HG03103 (cell line): ENCODE results near the gene NFKB2.

Experiments used
- ATAC-seq: cut with Tn5 transposase; IDR thresholded peaks from one replicate; pipeline ENCODE4 v1.9.1; 2021; ENCODE audit warnings: low read depth; ENCODE audit not compliant: unreplicated experiment

The NFKB2 gene

DNA sequence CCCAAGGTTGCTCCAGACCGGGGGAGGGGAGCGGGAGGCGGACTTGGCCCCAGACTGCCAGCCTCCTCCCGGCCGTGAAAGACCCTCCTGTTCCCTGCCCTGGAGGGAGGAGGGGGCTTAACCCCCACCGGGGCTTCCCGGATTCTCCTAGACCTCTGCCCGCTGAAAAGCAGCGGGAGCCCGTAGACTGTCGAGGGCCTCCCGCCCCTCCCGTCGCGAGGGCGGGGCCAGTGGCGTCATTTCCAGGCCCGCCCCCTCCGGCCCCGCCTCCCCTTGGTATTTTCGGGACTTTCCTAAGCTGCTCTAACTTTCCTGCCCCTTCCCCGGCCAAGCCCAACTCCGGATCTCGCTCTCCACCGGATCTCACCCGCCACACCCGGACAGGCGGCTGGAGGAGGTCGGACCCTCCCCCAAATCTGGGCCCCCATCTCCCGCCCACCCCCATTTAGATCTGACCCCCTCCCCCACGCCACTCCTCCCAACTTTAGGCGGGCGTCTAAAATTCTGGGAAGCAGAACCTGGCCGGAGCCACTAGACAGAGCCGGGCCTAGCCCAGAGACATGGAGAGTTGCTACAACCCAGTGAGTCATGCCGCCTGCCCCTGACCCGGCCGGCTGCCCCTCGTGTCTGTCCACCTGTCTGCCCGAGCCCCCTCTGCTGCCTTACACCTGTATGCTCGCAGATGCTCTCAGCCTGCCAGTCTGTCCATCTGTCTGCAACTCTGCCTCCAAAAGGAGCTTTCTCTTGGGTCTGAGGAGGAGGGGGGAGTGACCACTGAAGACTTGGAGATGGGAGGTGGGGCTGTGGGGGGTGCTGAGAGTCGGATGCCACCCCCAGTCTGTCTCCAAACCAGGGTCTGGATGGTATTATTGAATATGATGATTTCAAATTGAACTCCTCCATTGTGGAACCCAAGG is at the start of gene NFKB2:
TSS of gene NFKB2 (plus strand) at position 306 of the 917 bp plus-strand sequence. CDS start at position 561, 255 bp downstream.
- no peak for ATAC-seq

DNA sequence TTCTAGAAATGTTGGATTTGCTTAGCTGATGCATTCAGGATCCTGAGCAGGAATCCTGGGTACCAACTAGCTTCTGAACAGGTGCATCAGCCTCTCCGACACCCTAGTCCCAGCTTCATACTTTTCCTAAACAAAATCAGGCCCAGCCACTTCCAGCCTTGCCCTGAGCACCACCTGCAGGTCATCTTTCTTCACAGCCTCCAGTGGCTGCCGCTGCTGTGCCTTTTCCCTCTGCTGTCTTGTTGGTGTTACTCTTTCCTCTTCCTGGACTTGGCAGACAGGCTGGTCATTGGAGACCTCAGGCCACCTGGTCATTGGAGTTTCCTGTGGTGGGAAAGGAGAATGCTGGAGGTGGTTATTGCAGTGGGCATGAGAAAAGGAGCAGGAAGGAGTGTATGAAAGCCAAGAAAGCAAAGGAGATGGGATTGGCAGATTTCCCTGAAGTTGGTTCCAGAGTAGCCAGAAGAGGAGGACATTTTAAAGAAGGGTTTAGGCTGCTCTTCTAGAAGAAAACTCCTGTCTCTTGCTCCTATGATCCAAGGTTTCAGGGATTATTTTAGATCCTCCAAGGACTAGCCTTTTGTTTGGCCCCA is 48.2 kb upstream of the NFKB2 start:
- no peak for ATAC-seq

DNA sequence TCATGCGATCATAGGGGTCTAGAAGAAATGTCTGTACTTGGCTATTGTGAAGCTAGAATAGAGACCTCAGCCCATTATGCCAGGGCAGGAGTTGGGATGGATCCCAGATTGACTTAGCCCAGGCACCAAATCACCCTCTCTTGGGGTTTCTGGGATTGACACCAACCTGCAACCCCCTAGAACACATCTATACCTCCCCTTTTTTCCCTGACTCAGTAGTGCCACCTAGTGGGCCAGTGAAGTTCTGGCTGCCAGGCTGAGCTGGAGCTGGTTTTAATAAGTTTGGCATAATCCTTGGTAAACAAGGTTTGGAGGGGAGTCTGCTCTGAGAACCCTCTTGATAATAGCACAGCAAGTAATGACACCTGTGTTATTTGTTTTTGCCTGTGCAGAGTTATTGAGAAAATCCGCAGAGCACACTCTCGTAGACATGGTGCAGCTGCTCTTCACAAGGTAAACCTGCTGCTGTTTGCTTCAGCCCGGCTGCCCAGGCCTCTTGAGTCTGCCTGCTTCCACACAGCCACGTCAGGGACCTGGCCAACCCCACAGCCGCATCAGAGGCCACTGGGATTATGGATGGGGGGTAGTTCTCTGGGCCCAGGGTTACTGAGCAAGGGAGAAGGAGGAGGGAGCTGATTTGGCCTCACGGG is 43.3 kb upstream of the NFKB2 start:
- no peak for ATAC-seq

DNA sequence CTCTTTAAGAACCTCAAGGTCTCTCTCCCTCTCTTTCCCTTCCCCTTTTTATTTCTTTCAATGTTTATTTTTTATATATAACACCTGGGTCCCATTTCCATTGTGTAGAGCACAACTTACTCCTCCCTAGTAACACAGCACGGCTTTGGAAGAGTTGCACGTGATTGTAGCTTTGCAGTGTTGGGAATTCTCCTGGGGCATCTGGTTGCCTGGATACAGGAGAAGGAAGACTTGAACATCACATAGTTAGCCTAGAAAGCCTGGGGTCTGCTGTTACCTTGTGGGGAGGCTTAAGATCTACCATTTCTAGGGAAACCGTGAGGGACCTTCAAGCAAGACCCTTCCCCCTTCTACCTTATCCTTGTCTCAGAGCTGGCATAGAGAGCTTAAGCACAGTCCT is 41.1 kb upstream of the NFKB2 start:
- no peak for ATAC-seq

DNA sequence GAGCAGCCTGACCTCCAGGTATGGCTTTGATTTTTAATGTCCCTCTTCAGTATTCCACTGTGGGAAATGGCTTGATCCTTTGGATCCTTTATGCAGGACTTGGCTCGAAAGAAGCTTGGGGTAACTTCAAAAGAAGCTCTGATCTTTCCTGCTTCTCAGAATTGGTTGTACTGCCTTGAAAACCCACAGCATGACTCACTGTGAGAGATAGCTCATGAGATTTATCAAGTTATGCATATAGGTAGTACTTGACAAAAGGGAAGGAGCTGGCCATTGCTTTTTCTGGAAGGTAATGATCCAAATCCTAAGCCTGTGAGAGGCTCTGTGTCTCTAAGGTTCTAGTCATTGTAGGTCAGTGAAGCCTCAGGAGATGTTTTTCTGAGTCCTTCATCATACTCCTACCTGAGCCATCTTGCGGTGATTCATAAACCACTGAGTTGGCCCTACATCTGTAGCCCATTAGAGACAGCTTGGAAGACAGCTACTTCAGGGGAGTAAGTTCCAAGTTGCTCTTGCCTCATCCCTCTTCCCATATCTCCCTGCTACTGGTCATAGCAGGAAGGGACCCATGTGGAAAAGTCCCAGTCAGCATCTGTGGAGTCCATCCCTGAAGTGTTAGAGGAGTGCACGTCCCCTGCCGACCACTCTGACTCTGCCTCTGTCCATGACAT is 36.7 kb upstream of the NFKB2 start:
- no peak for ATAC-seq

DNA sequence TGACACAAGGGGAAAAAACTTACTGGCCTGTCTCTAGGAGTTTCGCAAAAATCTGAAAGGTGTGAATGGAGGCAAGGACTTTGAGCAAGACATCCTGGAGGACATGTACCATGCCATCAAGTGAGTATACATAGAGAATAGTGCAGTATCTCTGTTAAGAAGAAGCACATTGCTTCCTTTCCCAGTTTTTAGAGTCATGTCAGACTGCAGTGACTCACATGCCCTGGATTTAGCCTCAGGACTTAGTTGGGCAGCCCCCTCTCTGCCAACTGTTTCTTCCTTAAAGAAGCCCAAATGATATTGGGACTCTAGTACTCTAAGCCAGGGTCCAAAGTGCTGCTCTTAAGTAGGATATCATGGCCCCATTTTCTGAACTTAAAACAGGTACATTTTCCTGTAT is 28.1 kb upstream of the NFKB2 start:
- ATAC-seq: no peak

DNA sequence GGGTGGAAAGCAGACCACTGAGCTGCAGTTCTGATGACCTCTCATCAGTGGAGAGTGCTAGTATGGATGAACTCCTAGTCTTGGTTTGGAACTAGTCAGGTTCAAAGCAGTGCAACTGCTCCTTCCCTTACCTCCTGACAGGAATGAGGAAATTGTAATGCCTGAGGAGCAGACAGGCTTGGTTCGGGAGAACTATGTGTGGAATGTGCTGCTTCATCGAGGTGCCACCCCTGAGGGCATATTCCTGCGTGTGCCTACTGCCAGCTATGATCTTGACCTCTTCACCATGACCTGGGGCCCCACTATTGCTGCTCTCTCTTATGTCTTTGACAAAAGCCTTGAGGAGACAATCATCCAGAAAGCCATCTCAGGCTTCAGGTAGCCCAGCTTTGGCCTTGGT is 27.4 kb upstream of the NFKB2 start:
- ATAC-seq: no peak

DNA sequence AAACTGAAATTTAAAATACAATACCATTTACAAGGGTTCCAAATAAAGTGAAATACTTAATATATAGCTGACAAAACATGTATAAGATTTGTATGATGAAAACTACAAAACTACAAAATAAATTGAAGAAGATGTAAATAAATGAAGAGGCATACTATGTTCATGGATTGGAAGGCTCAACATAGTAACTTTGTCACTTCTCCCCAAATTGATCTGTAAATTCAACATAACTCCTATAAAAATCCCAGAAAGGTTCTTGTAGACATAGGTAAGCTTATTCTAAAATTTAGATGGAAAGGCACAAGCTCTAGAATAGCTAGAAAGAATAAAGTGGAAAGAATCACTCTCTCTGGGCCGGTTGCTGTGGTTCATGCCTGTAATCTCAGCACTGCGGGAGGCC is 24.2 kb upstream of the NFKB2 start:
- ATAC-seq: no peak

DNA sequence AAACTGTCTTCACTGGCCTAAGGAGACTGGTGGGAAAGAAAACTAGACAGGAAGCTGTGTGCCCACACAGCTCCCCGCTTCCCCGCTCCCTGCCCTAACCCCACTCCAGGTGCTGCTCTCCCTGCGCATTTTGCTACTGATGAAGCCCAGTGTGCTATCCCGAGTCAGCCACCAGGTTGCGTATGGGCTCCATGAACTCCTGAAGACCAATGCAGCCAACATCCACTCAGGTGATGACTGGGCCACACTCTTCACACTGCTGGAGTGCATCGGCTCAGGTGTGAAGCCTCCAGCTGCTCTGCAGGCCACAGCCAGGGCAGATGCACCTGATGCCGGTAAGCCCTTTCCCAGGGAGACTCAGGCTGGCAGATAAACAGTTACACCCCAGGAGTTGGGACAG is 20.3 kb upstream of the NFKB2 start:
- no peak for ATAC-seq

DNA sequence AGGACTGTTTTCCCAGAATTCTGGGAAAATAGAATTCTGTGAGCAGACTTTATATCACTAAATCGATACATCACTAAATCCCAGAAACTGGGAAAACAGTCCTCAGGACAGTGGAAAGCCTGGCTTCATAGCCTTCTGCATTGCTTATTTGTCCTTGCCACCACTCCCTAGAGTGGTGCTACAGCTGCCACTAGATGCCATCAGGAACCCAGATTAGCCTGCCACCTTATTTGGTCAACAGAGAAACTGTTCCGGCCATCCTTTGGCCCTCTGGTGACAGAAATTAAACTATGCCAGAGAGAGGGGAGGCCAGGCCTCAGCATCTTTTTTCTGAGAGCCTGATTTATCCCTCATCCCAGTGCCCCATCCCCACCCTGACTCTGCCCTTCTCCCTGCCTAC is 19.6 kb upstream of the NFKB2 start:
- no peak for ATAC-seq

DNA sequence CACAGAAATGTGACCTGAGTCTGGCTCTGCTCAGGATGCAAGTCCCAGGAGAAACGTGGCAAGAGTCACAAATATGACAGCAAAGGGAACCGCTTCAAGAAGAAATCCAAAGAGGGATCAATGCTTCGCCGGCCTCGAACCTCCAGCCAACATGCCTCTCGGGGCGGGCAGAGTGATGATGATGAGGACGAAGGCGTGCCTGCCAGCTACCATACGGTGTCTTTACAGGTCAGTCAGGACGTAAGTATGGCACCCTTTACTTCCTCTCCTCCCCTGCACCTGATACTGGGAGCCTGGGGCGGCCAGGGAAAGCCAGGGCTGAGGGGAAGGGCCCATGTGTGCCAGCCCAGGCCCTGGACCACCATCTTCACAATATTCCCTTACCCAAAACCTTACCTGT is 18.6 kb upstream of the NFKB2 start:
- ATAC-seq: no peak

DNA sequence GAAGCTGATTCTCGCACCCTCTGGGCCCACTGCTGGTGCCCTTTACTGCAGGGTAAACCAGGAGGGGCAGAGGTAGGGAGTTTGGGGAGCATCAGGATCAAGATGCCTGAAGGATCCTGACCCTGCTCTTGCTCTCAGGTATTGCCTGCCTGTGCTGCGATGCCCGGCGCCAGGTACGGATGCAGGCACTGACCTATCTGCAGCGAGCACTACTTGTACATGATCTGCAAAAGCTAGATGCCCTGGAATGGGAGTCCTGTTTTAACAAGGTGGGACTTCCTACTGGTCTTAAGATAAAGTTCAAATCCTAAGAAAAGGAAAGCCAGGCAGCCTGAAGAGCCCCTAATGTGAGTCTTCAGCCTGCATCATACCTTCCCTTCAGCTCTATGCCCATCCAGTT is 16.1 kb upstream of the NFKB2 start:
- ATAC-seq: no peak

DNA sequence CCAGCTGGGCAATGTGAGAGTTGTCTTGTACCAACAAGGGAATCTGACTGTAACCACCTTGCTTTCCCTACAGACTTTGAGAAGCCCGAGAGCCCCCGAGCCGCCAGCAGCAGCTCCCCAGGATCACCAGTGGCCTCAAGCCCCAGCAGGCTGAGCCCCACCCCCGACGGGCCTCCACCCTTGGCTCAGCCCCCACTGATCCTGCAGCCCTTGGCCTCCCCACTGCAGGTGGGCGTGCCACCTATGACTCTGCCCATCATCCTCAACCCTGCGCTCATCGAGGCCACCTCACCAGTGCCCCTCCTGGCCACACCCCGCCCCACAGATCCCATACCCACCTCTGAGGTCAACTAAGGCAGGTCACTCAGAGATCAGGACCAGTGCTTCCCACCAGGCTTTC is 13.5 kb upstream of the NFKB2 start:
- ATAC-seq: no peak

DNA sequence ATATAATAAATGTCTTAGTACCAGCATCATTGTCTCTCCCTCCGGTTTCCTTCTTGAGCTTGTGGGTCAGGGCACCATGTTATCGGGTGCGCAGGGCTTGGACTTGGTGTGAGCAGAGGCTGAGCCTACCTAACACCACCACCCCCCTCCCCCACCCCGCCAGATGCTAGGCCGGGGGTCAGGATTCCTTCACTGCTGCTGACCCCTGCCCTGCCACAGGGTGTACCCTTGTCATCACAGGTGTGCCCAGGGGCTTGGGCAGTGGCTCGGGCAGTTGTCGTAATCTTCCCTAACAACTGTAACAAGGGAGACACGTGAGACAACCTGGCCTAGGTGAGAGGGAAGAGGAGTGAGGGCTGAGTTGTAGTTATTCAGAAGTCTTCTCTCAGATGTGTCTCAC is 12.6 kb upstream of the NFKB2 start:
- no peak for ATAC-seq

DNA sequence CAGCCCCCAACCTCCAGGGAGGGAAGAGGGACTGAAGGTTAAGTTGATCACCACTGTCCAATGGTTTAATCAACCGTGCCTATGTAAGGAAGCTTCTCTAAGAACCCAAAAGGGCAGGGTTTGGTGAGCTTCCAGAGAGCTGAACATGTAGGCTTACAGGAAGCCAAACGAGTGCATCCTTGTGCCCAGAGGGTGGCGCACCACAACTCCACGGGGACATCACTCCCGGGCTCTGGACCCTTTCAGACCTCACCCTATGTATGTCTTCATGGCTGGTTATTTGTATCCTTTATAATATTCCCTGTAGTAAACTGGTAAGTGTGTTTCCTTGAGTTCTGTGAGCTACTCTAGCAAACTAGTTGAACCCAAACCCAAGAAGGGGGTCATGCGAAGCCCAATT is 11.5 kb upstream of the NFKB2 start:
- no peak for ATAC-seq

DNA sequence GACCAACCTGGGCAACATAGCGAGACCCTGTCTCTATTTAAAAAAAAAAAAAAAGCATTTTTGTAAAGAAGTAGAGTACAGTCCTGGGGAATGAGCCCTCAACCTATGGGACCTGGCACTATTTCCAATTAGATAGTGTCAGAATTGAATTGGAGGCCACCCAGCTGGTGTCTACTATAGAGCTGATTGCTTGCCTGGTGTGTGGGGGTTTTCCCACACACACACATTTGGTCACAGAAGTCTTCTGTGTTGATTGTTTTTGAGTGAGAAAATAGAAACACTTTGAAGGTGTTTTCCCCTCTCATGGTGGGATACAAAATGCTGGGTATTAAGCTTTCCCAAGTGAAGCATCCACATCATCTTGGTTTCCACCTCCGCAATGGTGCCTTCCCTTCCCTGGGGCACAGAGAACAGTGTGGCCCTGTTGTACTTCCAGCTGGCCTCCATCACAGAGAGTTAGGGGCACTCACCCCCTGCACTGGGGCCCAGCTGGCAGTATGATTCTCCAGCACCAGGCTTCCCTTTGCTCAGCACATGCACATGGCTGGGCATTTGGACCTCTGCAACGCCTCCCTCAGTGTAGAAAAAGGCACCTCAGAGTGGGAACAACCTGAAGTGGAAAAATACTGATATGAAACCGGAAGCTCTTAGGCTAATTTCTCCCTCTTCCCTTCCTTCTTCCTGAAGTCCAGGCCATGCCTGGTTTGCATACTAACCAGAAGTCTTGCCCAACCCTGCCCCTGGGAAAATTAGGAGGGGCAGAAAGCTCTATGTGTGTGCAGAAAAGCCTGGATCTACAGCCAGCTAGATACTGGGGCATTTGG is 10.7 kb upstream of the NFKB2 start:
- no peak for ATAC-seq

DNA sequence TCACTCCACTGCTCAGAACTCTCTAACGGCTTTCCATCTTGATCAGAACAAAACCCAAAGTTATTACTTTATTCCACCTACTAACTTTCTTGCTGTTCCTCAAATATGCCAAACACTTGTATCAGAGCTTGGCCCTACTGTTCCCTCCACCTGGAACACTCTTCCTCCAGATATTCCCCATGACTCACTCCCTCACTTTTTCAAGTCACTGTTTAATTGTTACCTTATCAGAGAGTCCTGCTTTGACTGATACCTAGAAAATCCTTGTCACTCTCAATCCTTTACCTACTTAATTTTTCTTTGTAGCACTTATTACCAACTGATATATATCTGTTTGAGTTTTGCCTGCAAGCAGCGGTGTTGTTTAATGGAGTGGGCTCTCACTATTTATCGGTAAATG is 5.6 kb upstream of the NFKB2 start:
- no peak for ATAC-seq

DNA sequence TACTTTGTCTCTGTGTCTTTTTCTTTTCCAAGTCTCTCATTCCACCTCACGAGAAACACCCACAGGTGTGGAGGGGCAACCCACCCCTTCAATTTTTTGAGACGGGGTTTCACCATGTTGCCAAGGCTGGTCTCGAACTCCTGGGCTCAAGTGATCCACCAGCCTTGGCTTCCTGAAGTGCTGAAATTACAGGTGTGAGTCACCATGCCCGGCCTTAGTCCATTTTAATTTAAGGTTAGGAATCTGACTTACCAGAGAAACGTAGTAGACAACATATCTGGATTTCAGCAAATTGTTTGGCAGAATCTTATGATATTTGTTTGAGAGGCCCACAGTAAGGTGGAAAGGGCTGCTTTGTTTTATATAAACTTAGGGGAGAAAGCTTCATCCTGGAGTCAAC is 3.2 kb upstream of the NFKB2 start:
- ATAC-seq: no peak

DNA sequence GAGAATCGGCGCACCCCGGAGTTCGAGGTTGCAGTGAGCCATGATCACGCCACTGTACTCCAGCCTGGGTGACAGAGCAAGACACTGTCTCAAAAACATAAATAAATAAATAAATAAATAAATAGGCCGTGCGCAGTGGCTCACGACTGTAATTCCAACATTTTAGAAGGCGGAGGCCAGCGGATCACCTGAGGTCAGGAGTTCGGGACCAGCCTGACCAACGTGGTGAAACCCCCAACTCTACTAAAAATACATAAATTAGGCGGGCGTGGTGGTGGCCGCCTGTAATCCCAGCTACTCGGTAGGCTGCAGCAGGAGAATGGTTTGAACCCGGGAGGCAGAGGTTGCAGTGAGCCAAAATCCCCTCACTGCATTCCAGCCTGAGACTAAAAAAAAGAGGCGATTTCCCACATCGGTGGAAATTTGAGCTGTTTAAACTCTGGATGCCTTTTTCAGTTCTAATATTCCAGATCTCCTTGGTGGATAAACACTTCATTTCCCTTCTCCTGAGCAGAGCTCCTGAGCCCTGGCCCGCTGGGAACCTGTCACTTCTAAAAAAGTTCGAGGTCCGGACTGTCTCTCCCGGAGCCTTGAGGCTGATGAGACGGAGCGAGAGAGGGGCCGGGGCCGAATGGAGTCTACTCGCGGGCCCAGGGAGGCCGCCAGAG is 2.0 kb upstream of the NFKB2 start:
- ATAC-seq: no peak
